ENCODE data around the gene ROBO1.

ROBO1 gene

GRCh38 chr3:78992830-78993229 lies 775.0 kb downstream of the ROBO1 start:
- no peak for DNase-seq (ENCODE audit: low read depth)
- in situ Hi-C loops (cut with HindIII; ENCODE audit: low sequenced_read_pairs): loop anchor here (25.0 kb wide), 1 partner anchor 331 kb away; no protein-coding TSS in a partner anchor
- TF ChIP-seq CTCF (IDR thresholded peaks at IDR 0.05; ENCODE audit: low read depth, low read length, missing control alignments): no peak
- no peak overlapping the region for H3K4me3 ChIP-seq (ENCODE audit: low read depth, low read length)

- in situ Hi-C loops (cut with HindIII; ENCODE audit: low sequenced_read_pairs): loop anchor here (25.0 kb wide), 1 partner anchor 330 kb away; no protein-coding TSS in a partner anchor
- no peak for DNase-seq (ENCODE audit: low read depth)
- no peak overlapping the region for H3K4me3 ChIP-seq (ENCODE audit: low read depth, low read length)
- no peak for TF ChIP-seq CTCF (IDR thresholded peaks at IDR 0.05; ENCODE audit: low read depth, low read length, missing control alignments)
Observed at GRCh38 chr3:78992400-78992799, 775.4 kb downstream of the ROBO1 start.

- no peak overlapping the region for H3K4me3 ChIP-seq (ENCODE audit: low read depth, low read length)
- in situ Hi-C loops (cut with HindIII; ENCODE audit: low sequenced_read_pairs): loop anchor here (25.0 kb wide), 1 partner anchor 329 kb away; no protein-coding TSS in a partner anchor
Observed at GRCh38 chr3:78991656-78992055, 776.1 kb downstream of the ROBO1 start.

GRCh38 chr3:78990156-78990555 lies 777.6 kb downstream of the ROBO1 start:
- DNase-seq (ENCODE audit: low read depth): no peak
- H3K4me3 ChIP-seq (ENCODE audit: low read depth, low read length): no peak overlapping the region
- in situ Hi-C loops (cut with HindIII; ENCODE audit: low sequenced_read_pairs): loop anchor here (25.0 kb wide), 1 partner anchor 328 kb away; no protein-coding TSS in a partner anchor
- TF ChIP-seq CTCF (IDR thresholded peaks at IDR 0.05; ENCODE audit: low read depth, low read length, missing control alignments): no peak

More at GRCh38 chr3:78991656-78992055, 776.1 kb downstream of the ROBO1 start:
- no peak for TF ChIP-seq CTCF (IDR thresholded peaks at IDR 0.05; ENCODE audit: low read depth, low read length, missing control alignments)
- DNase-seq (ENCODE audit: low read depth): no peak

GRCh38 chr3:78988324-78988723 lies 779.5 kb downstream of the ROBO1 start:
- TF ChIP-seq CTCF (IDR thresholded peaks at IDR 0.05; ENCODE audit: low read depth, low read length, missing control alignments): peak; percentile 37
- DNase-seq (ENCODE audit: low read depth): no peak
- in situ Hi-C loops (cut with HindIII; ENCODE audit: low sequenced_read_pairs): loop anchor here (25.0 kb wide), 1 partner anchor 326 kb away; no protein-coding TSS in a partner anchor
- no peak overlapping the region for H3K4me3 ChIP-seq (ENCODE audit: low read depth, low read length)

GRCh38 chr3:78986416-78987101 lies 781.2 kb downstream of the ROBO1 start:
- DNase-seq (ENCODE audit: low read depth): no peak
- in situ Hi-C loops (cut with HindIII; ENCODE audit: low sequenced_read_pairs): loop anchor here (25.0 kb wide), 1 partner anchor 324 kb away; no protein-coding TSS in a partner anchor
- no peak for TF ChIP-seq CTCF (IDR thresholded peaks at IDR 0.05; ENCODE audit: low read depth, low read length, missing control alignments)
- H3K4me3 ChIP-seq (ENCODE audit: low read depth, low read length): no peak overlapping the region
